ENCODE data around the gene EGLN3. TPM values are rescaled to one million over a fixed set of nuclear protein-coding genes. Genes with fewer than 3 reads are reported as not detected.

The EGLN3 gene
- total RNA-seq, 4 donors from 2014 or later: 10.7 to 125 (median 45.2) TPM

DNA sequence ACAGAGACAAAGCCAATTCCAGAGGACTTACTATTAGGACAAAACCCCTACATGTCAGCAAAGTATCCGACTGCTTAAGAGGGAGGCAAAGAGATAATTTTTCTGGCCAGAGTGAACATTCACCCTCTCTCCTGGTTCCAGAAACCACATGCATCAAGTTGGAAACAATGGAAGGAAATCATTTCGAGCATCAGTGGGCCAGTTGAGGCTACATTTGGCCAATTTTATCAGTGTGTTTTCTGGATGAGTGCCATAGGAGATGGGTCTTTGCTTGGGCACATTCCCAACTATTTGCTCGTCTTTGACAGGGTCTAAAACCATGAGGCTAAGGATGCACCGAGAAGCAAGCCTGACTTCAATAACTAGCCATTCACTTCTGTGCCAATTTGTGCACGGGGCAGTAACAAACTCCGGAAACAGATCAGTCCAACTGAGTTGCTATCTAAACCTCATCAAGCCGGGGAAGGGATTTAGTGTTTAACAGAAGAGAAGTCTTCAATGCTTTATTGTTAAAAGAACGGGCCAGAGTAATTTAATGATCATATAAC lies 17.4 kb downstream of the EGLN3 start:
- H3K36me3 ChIP-seq: peaks cover 0 to 5% (median 0%) of the 10 kb centered on the region in 4 donors
- in situ Hi-C loops (cut with MboI; ENCODE audit: low pct_ligation_motif_present in 1 of 4, low pct_unique_long_range_greater_than_20kb in 1 of 4, low sequenced_read_pairs in 3 of 4) (no loop called here), intact Hi-C loops (cut with DNase I; ENCODE audit: low total_unique reads) (no loop called here)
- no peak overlapping the region for H3K4me3 ChIP-seq
- H3K4me1 ChIP-seq: peaks cover 5 to 44% (median 15%) of the 10 kb centered on the region in 4 donors
- peak overlapping the region in 3 of 4 donors; percentile 5 to 30 (median 10) for H3K27ac ChIP-seq
- no peaks in the 10 kb centered on the region for H3K9me3 ChIP-seq
- WGBS, 2 donors (ENCODE audit: low coverage in 1 of 2): 29 to 38% methylated on average over 2 to 8 of the region's 8 CpGs
- DNase-seq: no peak
- no peaks in the 10 kb centered on the region for H3K27me3 ChIP-seq
- no peak for TF ChIP-seq POLR2AphosphoS5 (IDR thresholded peaks at IDR 0.05)
- TF ChIP-seq EP300 (IDR thresholded peaks at IDR 0.05; ENCODE audit: low read depth): no peak
- no peak for TF ChIP-seq CTCF (IDR thresholded peaks at IDR 0.05)
- TF ChIP-seq POLR2A (IDR thresholded peaks at IDR 0.05): no peak

DNA sequence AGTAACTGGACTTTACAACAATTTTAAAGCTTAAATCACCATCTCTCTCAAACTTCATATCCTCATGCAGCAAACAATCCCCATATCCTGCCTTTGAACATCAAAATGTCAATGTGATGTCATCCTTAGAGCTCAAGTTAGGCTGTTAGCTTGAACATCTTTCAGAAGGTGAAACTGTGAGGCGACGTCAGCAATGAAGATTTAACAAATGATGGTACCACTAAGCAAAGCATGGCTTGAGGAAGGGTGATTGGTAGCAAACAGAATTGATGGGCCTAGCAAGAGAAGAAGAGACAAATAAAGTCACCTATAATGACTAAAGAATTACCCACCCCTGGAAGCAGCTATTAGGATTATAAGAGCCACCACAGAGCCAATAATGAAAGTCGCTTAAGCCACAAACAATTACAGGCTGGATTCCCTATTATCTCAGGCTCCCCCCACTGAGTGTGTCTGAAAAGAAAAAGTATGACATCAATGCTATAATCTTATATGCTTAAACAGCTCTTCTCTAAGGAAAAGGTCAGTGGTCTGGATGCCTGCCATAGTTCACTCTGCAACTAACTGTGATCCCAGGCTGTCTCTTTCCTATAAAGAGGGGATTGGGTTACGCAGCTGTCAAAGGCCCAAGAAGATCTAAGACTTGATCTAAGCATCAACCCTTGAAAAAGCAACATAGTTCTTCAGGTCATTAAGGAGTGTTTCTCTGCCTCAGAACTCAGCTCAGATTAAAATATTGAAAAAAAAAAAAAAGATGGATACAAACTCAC lies 18.1 kb downstream of the EGLN3 start:
- no peaks in the 10 kb centered on the region for H3K9me3 ChIP-seq
- TF ChIP-seq POLR2A (IDR thresholded peaks at IDR 0.05): no peak
- TF ChIP-seq CTCF (IDR thresholded peaks at IDR 0.05): no peak
- no peak for TF ChIP-seq EP300 (IDR thresholded peaks at IDR 0.05; ENCODE audit: low read depth)
- no peak for TF ChIP-seq POLR2AphosphoS5 (IDR thresholded peaks at IDR 0.05)
- intact Hi-C loops (cut with DNase I; ENCODE audit: low total_unique reads): no loop called here
- 82 to 86% methylated on average over 3 to 4 of the region's 4 CpGs for WGBS, 2 donors (ENCODE audit: low coverage in 1 of 2)
- peaks cover 0 to 5% (median 0%) of the 10 kb centered on the region in 4 donors for H3K36me3 ChIP-seq
- no peak overlapping the region for H3K4me3 ChIP-seq
- no peak overlapping the region for H3K27ac ChIP-seq
- H3K4me1 ChIP-seq: peaks cover 5 to 37% (median 8%) of the 10 kb centered on the region in 4 donors
- no peaks in the 10 kb centered on the region for H3K27me3 ChIP-seq
- no peak for DNase-seq
- in situ Hi-C loops (cut with MboI; ENCODE audit: low pct_ligation_motif_present in 1 of 4, low pct_unique_long_range_greater_than_20kb in 1 of 4, low sequenced_read_pairs in 3 of 4): no loop called here

- Histone ChIP-seq H3K27ac (no peak overlapping the region), H3K9me3 (no peaks in the 10 kb centered on the region), H3K27me3 (no peaks in the 10 kb centered on the region), H3K36me3 (peaks cover 0 to 5% (median 0%) of the 10 kb centered on the region in 4 donors), H3K4me1 (peaks cover 5 to 33% (median 8%) of the 10 kb centered on the region in 4 donors), H3K4me3 (no peak overlapping the region)
- TF ChIP-seq POLR2A (IDR thresholded peaks at IDR 0.05): no peak
- TF ChIP-seq POLR2AphosphoS5 (IDR thresholded peaks at IDR 0.05): no peak
- no peak for TF ChIP-seq EP300 (IDR thresholded peaks at IDR 0.05; ENCODE audit: low read depth)
- no peak for TF ChIP-seq CTCF (IDR thresholded peaks at IDR 0.05)
- no peak for DNase-seq
- 93 to 100% methylated on average over 2 to 3 of the region's 3 CpGs for WGBS, 2 donors (ENCODE audit: low coverage in 1 of 2)
- intact Hi-C loops (cut with DNase I; ENCODE audit: low total_unique reads): no loop called here
- in situ Hi-C loops (cut with MboI; ENCODE audit: low pct_ligation_motif_present in 1 of 4, low pct_unique_long_range_greater_than_20kb in 1 of 4, low sequenced_read_pairs in 3 of 4): no loop called here
Observed at GRCh38 chr14:33932033-33932432, 18.8 kb downstream of the EGLN3 start.

GRCh38 chr14:33931461-33931860 lies 19.4 kb downstream of the EGLN3 start:
- no peak for TF ChIP-seq EP300 (IDR thresholded peaks at IDR 0.05; ENCODE audit: low read depth)
- no peak for TF ChIP-seq POLR2A (IDR thresholded peaks at IDR 0.05)
- TF ChIP-seq CTCF (IDR thresholded peaks at IDR 0.05): no peak
- no peak for TF ChIP-seq POLR2AphosphoS5 (IDR thresholded peaks at IDR 0.05)
- H3K36me3 ChIP-seq: peaks cover 0 to 10% (median 2%) of the 10 kb centered on the region in 4 donors
- H3K9me3 ChIP-seq: no peaks in the 10 kb centered on the region
- DNase-seq: no peak
- intact Hi-C loops (cut with DNase I; ENCODE audit: low total_unique reads) (no loop called here), in situ Hi-C loops (cut with MboI; ENCODE audit: low pct_ligation_motif_present in 1 of 4, low pct_unique_long_range_greater_than_20kb in 1 of 4, low sequenced_read_pairs in 3 of 4) (no loop called here)
- 87% methylated on average over 1 of the region's 1 CpG; no CpG with 5 or more reads in 1 of the 2 donors for WGBS, 2 donors (ENCODE audit: low coverage in 1 of 2)
- H3K27me3 ChIP-seq: no peaks in the 10 kb centered on the region
- H3K27ac ChIP-seq: no peak overlapping the region
- no peak overlapping the region for H3K4me3 ChIP-seq
- peaks cover 5 to 33% (median 8%) of the 10 kb centered on the region in 4 donors for H3K4me1 ChIP-seq

Measured in transverse colon (tissue), 4 donors.